Neural cell (in vitro differentiated cells): ENCODE data around the gene SKIDA1.

Experiments
- EP300 ChIP-seq: fragments of 450-650 bp; conservative IDR thresholded peaks from 2 replicates; pipeline ENCODE4 v1.6.1; 2014; ENCODE audit warnings: antibody characterized with exemption, mild to moderate bottlenecking, moderate library complexity; ENCODE audit not compliant: poor library complexity, severe bottlenecking
- EZH2 ChIP-seq: fragments of 200-600, 300-800 bp; shearing (Covaris generic), sonication (generic); IDR thresholded peaks from 2 replicates; pipeline ENCODE4 v1.6.1; 2014; ENCODE audit warnings: antibody characterized with exemption, low read length, borderline replicate concordance, mild to moderate bottlenecking; ENCODE audit not compliant: insufficient read depth, poor library complexity, severe bottlenecking
- MXI1 ChIP-seq: fragments of 450-650 bp; conservative IDR thresholded peaks from 2 replicates; pipeline ENCODE4 v1.6.1; 2014; ENCODE audit warnings: antibody characterized with exemption, mild to moderate bottlenecking; ENCODE audit not compliant: poor library complexity, severe bottlenecking
- POLR2AphosphoS5 ChIP-seq: IDR thresholded peaks from 2 replicates; pipeline ENCODE4 v1.6.1; 2012
- RAD21 ChIP-seq: fragments of 450-650 bp; conservative IDR thresholded peaks from 2 replicates; pipeline ENCODE4 v1.6.1; 2014; ENCODE audit warnings: antibody characterized with exemption, mild to moderate bottlenecking, moderate library complexity
- SMC3 ChIP-seq: fragments of 450-650 bp; conservative IDR thresholded peaks from 2 replicates; pipeline ENCODE4 v1.6.1; 2014; ENCODE audit warnings: antibody characterized with exemption, mild to moderate bottlenecking, moderate library complexity; ENCODE audit not compliant: poor library complexity
- TF ChIP-seq, protein P1 (sequence below): fragments of 450-650 bp; IDR thresholded peaks from 2 replicates; pipeline ENCODE4 v1.5.1; 2014; ENCODE audit warnings: antibody characterized with exemption, mild to moderate bottlenecking, moderate library complexity; ENCODE audit not compliant: poor library complexity, severe bottlenecking

DNA sequence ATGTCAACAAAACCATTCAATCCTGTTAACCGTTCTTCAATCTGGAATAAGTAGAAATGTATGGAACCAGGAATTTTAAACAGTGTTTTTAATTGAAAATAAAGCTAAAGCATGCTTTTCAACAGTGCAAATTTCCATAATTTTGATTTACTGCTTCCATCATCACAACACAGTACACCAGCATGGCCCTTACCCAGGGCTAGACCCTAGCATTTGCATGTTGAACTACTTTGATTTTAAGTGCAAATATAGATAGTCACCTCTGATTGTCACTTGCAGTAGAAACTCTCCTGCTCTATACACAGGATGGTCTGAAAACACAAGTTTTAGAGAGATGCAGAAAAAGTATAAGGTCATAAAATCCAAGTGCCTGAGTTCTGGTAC lies 12.1 kb downstream of the SKIDA1 start:
- TF ChIP-seq, protein P1, sequence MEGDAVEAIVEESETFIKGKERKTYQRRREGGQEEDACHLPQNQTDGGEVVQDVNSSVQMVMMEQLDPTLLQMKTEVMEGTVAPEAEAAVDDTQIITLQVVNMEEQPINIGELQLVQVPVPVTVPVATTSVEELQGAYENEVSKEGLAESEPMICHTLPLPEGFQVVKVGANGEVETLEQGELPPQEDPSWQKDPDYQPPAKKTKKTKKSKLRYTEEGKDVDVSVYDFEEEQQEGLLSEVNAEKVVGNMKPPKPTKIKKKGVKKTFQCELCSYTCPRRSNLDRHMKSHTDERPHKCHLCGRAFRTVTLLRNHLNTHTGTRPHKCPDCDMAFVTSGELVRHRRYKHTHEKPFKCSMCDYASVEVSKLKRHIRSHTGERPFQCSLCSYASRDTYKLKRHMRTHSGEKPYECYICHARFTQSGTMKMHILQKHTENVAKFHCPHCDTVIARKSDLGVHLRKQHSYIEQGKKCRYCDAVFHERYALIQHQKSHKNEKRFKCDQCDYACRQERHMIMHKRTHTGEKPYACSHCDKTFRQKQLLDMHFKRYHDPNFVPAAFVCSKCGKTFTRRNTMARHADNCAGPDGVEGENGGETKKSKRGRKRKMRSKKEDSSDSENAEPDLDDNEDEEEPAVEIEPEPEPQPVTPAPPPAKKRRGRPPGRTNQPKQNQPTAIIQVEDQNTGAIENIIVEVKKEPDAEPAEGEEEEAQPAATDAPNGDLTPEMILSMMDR: no peak
- TF ChIP-seq MXI1 (no peak), RAD21 (no peak), POLR2AphosphoS5 (no peak), EP300 (no peak), EZH2 (no peak), SMC3 (no peak)
